ENCODE results near the gene ATP6V1E1.
"Not testable (repeated sequence)": the region's sequence is repeated elsewhere in the genome, so short reads cannot be mapped to it uniquely, and the experiment has no call there.

The ATP6V1E1 gene

DNA sequence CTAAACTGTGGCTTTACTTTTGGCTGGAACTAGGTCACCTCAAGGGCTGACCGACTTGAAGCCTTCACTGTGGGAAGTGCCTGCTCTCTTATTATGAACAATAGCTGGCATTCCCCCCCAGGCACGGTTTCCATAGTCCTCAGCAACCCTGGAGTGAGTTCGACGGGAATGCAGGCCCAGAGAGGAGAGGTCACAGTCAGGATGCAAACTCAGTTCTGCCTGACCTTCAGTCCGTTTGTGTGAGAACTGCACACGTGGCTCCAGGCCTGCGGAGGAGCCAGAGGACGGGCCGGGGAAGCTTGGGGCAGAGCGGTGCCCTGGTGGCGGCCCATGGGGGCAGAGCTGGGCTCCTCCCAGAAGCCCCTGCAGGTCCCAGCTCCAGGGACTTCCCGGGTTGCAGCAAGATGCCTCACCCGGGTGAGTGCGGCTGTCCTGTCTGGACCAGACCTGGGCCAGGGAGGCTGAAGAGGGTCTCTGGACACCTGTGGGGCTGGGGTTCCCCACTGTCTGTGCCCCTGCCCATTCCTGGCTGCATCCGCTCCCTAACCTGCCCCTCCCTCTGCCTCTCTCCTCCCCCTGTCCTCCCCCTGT lies 48.0 kb downstream of the ATP6V1E1 start:
- no peak for DNase-seq

DNA sequence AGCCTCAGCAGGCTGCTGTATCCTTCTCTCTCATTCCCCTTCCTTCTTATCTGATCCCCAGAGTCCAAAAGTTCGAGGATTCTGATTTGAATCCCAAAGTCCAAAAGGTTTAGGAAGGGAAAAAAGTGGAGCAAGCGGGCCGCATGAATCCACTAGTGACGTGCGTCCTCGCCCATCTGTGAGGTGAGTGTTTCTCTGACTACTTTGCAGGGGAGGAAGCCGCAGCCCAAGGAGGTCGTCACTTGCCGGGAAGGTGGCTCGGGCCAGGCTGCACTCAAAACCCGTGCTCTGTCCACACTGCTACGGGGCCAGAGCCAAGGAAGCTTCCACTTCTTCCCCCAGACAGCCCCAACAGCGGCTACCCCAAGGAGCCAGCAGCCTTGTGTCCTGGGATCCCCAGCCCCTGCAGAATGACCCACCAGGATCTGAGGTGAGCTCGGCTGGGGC lies 49.0 kb downstream of the ATP6V1E1 start:
- no peak for DNase-seq

DNA sequence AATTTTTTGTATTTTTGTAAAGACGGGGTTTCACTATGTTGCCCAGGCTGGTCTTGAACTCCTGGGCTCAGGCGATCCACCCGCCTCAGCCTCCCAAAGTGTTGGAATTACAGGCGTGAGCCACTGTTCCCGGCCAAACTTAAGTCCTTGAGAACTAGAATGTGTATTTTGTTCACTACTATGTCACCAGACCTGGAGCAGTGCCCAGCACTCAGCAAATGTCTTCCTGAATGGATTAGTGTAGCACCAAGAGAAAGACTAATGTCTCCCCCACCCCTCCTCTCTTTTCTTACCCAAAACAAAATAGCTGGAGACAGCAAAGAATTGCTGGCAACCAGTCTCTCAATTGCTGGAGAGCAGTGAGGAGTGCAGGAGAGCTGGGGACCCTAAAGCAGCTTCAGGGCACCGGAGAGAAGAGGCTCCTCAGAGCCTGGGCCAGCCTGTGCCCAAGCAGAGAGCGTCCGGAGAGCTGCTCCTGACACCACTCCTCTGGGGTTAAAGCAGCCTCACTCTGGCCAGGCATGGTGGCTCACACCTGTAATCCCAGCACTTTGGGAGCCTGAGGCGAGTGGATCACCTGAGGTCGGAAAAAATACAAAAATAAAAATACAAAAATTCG lies 50.3 kb downstream of the ATP6V1E1 start:
- DNase-seq: no peak

DNA sequence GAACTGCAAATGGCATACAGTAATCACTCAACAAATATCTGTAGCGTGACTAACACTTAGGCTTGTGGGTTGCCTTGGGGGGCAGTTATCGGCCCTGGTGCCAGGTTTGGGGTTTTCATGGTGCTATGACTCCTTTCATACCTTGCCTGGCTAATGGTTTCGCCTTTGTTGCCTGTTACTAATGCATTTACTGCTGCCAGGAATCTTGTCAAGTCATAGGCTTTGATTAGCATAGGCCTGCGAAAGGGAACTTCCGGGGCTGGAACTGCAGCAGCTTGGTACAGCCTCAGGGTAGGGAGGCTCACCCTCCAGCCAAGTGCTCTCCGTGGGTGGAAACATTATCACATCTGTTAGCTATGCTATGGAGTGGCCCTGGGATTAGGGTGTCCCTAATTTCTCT lies 52.1 kb downstream of the ATP6V1E1 start:
- no peak for DNase-seq

DNA sequence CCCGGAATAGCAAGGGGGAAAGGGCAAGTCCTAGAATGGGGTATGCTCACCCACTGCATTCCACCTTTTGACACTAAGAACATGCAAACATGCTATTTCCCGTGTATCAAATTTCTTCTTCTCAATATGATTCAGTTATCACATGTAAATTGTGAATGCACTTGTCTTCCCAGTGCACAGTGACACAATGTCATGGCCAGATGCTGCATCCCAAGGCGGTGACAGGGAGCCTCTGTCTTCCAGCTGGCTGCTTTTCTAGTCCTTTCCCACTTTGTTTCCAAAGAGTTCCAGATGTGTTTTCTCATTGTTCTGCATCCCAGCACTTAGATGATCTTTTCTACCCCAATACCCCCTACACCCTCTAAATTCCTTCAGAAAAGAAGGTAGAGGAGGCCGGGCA lies 52.9 kb downstream of the ATP6V1E1 start:
- no peak for DNase-seq

DNA sequence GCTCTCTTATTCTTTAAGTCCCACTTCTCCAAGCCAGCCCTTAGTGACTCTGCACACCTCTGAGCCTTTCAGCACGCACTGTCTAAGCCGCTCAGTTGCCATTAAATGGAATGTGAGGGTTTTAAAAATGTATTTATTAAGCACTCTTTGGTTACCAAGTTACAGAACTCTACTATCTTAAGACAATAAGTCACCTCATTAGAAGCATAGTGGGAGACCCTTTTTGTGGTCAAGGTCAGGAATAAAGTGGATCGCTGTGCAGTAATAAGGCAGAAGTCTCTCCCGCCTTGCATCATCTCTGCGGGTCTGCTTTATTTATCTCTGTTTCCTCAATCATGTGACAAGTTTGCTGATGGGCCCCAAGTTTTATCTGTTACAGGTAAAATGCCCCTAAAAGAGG lies 53.4 kb downstream of the ATP6V1E1 start:
- no peak for DNase-seq

DNA sequence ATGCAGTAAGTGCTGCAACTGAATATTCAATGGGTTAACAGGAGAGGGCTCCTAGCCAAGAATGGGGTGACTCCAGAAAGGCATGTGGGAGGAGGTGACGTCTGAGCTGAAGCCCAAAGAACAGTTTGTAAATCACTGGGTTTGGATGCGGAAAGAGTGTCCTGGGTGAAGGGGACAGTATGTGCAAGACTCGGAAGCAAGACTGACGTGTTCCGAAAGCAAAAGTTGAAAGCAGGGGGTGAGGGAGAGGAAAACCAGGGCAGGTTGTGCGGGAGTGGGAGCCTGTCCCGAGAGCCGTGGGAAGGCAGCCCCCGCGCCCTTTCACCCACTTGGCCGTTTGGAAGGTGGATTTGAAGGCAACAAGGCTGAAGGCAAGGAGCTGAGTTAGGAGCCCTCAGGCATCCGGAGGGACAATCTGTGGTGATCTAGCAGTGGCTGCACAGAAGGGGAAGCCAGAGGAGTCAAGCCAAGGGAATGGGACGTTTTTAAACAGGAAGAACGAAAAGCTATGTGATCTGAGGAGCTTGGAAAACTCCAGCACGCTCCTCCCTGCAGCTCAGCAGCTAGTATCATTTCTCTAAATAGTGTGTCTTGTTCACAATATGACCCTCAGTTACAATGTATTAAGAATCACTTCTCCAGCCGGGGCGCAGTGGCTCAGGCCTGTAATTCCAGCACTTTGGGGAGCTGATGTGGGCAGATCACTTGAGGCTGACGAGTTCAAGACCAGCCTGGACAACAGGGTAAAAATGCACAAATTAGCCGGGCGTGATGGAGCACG lies 57.5 kb downstream of the ATP6V1E1 start:
- no peak for DNase-seq

DNA sequence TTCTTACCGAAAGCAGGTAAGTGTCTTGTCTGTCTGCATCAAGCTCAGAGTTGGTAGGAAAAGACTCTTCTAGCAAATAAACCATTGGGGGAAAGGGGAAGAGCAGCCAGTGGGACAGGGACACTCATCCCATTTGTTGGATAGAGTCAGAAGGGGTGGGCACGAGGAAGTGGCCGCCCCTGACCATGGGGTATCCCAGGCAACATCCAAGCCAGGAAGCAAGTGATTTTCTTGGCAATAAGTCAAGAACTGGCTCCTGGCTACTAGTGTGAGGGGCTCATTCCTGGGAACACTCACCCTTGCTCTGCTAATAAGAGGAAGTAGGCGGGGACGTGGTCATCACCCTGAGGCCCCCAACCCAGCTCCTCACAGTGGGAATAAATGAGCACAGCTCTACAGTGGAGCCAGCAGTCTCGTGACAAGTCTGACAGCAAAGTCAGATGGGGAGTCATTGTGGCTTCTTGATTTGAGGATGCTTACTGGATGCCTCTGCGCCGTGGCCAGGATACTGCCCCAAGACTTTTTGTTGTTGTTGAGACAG lies 58.5 kb downstream of the ATP6V1E1 start:
- no peak for DNase-seq

DNA sequence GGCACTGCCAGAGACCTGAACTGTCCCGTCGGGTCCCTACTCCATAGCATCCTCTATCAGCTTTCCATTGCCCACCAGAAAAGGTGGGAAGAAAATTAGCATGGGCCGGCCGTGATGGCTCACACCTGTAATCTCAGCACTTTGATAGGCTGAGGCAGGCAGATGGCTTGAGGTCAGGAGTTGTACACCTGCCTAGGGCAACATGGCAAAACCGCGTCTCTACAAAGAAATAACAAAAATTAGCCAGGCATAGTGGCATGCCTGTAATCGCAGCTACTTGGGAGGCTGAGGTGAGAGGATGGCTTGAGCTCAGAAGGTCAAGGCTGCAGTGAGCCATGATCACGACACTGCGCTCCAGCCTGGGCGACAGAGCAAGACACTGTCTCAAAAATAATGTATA lies 61.8 kb downstream of the ATP6V1E1 start:
- no peak for DNase-seq

DNA sequence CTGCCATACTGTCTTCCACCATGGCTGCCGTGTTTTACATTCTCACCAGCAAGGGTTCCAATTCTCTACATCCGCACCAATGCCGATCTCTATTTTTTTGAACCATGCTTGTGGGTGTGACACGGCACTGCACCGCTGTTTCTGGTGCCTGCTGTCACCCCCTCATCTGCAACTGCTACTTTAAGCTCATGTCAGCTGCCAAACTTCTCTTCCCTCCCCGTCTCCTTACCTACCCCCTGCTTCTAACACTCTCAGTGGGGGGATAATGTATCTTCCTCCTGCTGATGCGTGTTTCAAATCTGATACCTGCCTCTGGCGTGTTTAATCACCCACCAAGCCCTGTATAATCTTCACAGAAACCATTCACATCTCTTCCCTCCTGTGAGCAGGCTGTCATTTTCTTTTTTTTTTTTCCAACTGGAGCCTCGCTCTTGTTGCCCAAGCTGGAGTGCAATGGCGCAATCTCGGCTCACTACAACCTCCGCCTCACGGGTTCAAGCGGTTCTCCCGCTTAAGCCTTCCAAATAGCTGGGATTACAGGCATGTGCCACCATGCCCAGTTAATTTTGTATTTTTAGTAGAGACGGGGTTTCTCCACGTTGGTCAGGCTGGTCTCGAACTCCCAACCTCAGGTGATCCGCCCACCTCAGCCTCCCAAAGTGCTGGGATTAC lies 62.4 kb downstream of the ATP6V1E1 start:
- DNase-seq: not testable (repeated sequence)

DNA sequence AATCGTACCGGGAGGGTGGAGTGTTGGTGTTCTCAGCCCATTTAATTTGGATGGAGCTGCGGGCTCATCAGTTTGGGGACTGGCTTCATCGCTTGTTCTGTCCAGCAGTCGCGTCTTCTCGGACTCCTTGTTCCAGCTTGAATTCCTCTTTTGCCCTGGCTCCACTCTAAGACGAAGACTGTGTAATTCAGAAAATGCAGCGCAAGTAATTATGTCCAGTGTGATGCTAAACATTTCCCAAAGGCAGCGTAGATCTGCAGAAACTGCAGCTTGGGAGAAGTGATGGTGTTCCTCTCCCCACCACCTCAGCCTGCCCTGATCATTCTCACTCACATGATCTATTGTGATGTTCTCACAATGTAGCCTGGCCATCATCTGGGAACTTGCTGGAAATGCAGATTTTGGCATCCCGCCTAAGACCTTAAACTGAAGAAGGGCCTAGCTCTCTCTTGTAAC lies 64.6 kb downstream of the ATP6V1E1 start:
- DNase-seq: no peak

DNA sequence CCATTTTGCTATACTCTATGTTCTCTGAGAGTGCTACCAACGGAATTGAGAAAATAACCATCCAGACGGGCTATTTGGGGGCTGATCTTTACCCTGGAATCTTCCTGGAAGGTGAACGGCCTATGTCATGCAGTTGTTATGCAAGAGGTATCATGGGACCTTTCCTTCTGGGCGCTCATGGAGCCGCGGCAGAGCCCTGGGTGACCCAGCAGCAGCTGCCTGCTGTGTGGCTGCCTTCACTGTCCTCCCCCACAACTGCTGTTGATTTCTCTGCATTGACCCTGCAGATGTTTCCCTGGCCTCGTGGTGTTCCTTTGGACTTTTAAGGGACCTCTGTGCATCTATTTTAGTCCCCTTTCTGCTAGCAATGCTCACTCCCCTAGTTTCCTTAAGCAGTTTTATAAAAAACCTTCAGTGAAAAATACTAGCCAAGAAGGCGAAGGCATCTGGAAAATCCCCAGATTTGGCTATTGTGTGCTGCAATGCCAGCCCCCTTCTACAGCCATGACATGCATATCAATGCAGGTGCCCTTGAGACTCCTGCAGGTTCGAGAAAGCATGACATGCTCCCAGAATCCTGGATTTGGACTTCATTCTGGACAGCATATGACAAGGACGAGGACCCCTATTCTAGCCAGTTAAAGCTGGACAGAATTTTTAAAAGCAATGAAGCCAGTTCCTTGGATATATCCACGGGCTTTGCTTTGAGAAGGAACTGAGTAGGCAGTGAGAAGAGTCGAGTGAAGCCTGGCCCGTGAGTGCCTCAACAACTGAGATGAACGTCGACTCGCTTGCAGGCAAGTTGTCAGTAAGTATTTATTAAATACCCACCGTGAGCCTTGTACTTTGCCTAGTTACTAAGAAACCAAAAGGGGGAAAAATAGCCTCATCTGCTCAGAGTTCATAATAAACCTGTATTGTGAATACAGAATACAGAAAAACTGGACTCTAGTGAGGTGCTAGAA lies 65.4 kb downstream of the ATP6V1E1 start, which contains the start of gene SLC25A18:
TSS of gene SLC25A18 (plus strand) at position 593 of the 965 bp plus-strand sequence. CDS start 16,447 bp downstream, outside the sequence.
- DNase-seq: peak; percentile 7

DNA sequence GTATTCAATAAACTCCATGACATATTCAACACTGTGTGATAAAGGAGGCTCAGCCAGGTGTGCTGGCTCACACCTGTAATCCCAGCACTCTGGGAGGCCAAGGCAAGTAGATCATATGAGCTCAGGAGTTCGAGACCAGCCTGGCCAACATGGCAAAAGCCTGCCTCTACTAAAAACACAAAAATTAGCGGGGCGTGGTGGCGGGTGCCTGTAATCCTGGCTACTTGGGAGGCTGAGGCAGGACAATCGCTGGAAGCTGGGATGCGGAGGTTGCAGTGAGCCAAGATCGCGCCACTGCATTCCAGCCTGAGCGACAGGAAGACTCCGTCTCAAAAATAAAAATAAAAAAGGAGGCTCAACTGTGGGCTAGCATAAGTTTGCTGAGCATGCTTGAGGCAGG lies 69.4 kb downstream of the ATP6V1E1 start:
- no peak for DNase-seq

DNA sequence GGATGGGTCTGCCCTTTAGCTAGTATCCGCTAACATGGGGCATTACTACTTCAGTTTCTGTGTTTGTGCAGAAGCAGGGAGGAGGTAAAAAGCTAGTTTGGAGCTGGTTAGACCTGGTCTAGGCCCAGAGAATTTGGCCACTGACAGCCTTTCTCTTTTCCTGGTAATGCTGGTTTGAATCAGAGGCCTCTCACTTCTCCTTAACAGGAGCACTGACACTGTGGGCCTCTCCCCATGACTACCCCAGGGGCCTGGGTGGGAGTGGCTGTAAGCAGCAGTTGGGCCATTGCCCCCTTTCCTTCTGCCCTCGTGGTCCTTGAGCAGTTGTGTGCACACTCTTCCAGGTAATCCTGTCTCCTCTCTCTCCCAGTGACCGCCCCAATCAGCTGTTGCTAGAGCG lies 73.7 kb downstream of the ATP6V1E1 start:
- no peak for DNase-seq

DNA sequence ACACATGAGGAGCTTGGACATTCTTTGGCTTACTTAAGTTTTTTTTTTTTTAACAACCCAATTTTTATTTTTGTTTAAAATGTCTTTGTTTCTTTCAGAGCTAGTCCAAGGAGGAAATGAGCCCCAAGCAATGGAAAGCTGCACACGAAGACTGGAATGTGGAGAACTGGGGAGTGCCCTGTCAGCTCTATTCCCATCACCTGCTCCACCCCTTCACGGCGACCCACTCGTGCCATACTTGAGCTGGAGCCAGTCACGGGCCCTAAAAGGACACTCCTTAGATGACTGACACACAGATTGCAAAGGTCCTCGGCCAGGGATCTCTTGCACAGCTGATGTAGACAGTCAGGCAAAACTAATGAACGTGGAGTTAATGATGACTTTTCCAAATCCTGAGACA lies 75.8 kb downstream of the ATP6V1E1 start:
- DNase-seq: no peak

DNA sequence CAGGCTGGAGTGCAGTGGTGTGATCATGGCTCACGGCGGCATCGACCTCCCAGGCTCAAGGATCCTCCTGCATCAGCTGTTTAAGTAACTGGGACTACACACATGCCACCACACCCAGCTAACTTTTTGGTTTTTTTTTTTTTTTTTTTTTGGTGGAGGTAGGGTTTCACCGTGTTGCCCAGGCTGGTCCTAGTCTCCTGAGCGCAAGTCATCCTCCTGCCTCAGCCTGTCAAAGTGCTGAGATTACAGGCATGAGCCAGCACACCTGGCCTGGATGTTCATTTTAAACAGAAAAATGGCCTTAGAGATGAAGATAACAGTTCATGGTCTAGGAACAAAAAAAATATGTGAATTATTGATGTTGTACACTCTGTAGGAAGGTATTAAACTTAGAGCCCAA lies 78.9 kb downstream of the ATP6V1E1 start:
- DNase-seq: no peak

DNA sequence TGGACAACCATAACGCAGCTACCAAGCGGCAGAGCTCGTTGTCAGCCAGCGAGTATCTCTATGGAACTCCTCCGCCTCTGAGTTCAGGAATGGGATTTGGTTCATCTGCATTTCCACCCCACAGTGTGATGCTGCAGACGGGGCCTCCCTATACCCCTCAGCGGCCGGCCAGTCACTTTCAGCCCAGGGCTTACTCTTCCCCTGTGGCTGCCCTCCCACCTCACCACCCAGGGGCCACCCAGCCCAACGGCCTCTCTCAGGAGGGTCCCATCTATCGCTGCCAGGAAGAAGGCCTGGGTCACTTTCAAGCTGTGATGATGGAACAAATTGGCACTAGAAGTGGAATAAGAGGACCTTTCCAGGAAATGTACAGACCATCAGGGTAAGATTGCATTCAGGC lies 79.4 kb downstream of the ATP6V1E1 start:
- no peak for DNase-seq

DNA sequence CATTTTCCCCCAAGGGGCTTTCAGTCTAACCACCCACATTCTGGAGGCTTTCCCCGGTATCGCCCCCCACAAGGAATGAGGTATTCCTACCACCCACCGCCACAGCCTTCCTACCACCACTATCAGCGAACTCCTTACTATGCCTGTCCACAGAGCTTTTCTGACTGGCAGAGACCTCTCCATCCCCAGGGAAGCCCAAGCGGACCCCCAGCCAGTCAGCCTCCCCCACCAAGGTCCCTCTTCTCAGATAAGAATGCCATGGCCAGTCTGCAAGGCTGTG lies 79.9 kb downstream of the ATP6V1E1 start:
- no peak for DNase-seq

DNA sequence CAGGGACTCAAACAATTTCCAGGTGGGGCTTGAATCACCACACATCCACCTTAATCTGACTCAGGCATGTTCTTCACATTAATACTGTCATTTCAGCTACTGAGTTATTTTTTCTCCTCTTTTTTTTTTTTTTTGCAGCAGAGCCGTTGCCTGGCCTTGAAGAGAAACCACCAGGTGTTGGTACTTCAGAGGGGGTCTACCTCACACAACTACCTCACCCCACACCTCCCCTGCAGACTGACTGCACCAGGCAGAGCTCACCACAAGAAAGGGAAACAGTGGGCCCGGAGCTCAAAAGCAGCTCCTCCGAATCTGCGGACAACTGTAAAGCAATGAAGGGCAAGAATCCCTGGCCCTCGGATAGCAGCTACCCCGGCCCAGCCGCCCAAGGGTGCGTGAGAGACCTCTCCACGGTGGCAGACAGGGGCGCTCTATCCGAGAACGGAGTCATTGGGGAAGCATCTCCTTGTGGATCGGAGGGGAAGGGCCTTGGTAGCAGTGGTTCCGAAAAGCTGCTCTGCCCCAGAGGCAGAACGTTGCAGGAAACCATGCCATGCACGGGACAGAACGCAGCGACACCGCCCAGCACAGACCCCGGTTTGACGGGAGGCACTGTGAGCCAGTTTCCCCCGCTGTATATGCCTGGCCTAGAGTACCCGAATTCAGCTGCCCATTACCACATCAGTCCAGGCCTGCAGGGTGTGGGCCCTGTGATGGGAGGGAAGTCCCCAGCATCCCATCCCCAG lies 80.4 kb downstream of the ATP6V1E1 start:
- no peak for DNase-seq

DNA sequence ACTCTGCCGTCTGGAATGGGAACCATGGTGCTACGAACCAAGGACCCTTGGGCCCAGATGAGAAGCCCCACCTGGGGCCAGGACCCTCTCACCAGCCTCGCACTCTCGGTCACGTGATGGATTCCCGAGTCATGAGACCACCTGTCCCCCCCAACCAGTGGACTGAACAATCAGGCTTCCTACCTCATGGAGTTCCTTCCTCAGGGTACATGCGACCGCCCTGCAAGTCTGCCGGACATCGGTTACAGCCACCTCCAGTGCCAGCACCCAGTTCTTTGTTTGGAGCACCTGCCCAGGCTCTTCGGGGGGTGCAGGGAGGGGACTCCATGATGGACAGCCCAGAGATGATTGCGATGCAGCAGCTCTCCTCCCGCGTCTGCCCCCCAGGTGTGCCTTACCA lies 86.1 kb downstream of the ATP6V1E1 start:
- no peak for DNase-seq

Data from GF-D8 (cell line).